Gastroesophageal sphincter (tissue), 3 donors: Measurements from ENCODE around the gene SLCO4C1.

Source experiments
- EP300 ChIP-seq: sonication (generic); formaldehyde crosslinking; IDR thresholded peaks from one replicate; pipeline ENCODE4 v1.6.1; 2017; ENCODE audit warnings: antibody characterized with exemption, mild to moderate bottlenecking
- POLR2A ChIP-seq, 2 donors: fragments of 450-650 bp; IDR thresholded peaks; one replicate each; pipeline ENCODE4 v1.6.1; 2017; ENCODE audit warnings: antibody characterized with exemption in 2 of 2, mild to moderate bottlenecking in 2 of 2, moderate library complexity in 1 of 2
- TF ChIP-seq, protein P1 (sequence below), 4 experiments: fragments of 200-600 bp in 2 of 4; fragments of 450-650 bp in 2 of 4; sonication (generic) in 1 of 4; IDR thresholded peaks; one replicate each; pipeline ENCODE4 v1.5.1; 2017 to 2019; ENCODE audit warnings: antibody characterized with exemption in 4 of 4, mild to moderate bottlenecking in 2 of 4, moderate library complexity in 2 of 4

DNA sequence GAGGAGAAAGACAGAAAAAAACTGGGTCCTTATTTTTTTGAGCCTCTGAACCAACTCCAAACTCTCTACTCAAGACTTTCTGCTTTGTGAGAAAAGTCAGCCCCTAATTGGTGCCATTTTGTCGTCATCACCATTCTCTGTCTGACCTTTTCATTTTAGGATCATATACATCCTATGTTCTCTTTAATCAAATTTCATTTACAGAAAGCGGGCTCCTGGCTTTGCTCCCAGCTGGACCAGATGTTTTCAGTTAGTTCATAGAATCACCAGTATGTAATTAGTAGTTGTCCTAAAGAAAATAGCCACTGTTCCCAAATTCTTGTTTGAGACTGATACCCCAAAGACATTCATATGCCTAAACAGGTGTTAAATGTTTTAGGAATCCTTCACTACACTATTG lies 28.6 kb upstream of the SLCO4C1 start:
- TF ChIP-seq EP300: no peak
- TF ChIP-seq, protein P1, sequence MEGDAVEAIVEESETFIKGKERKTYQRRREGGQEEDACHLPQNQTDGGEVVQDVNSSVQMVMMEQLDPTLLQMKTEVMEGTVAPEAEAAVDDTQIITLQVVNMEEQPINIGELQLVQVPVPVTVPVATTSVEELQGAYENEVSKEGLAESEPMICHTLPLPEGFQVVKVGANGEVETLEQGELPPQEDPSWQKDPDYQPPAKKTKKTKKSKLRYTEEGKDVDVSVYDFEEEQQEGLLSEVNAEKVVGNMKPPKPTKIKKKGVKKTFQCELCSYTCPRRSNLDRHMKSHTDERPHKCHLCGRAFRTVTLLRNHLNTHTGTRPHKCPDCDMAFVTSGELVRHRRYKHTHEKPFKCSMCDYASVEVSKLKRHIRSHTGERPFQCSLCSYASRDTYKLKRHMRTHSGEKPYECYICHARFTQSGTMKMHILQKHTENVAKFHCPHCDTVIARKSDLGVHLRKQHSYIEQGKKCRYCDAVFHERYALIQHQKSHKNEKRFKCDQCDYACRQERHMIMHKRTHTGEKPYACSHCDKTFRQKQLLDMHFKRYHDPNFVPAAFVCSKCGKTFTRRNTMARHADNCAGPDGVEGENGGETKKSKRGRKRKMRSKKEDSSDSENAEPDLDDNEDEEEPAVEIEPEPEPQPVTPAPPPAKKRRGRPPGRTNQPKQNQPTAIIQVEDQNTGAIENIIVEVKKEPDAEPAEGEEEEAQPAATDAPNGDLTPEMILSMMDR (IDR thresholded peaks at IDR 0.05): no peak
- TF ChIP-seq POLR2A (IDR thresholded peaks at IDR 0.05): no peak
